Measurements from ENCODE around the gene SIPA1.

The SIPA1 gene

GRCh38 chr11:65637794-65638419 is at the start of gene SIPA1:
Gene SIPA1, plus strand, starts transcription at chr11:65638101. Its CDS starts 2,821 bp downstream, at chr11:65640922.
- Histone ChIP-seq H3K4me3 (ENCODE audit: low read depth, low read length, poor library complexity, severe bottlenecking) (peak within 1 kb of the TSS; percentile 88), H3K27me3 (ENCODE audit: insufficient read depth, low read length) (no peaks in the 10 kb centered on the region), H3K79me2 (ENCODE audit: insufficient read depth, low read length) (no peaks in the 10 kb centered on the region), H3K36me3 (ENCODE audit: insufficient read depth, low read length) (peaks cover 49% of the 10 kb centered on the region), H3K9ac (ENCODE audit: low read length) (peak within 1 kb of the TSS; percentile 95), H3K4me2 (ENCODE audit: low read length) (peak within 1 kb of the TSS; percentile 93), H3K4me1 (ENCODE audit: insufficient read depth, low read length, severe bottlenecking) (peaks cover 37% of the 10 kb centered on the region), H3K27ac (ENCODE audit: low read depth, low read length, poor library complexity, severe bottlenecking) (peak within 1 kb of the TSS; percentile 97), H4K20me1 (ENCODE audit: insufficient read depth, low read length) (no peaks in the 10 kb centered on the region), H3K9me2 (ENCODE audit: low read depth, low read length) (no peaks in the 10 kb centered on the region), H3F3A (ENCODE audit: insufficient read depth, low read length) (no peaks in the 10 kb centered on the region), H2AFZ (ENCODE audit: low read length) (no peak within 1 kb of the TSS), H3K9me3 (ENCODE audit: low read length) (no peaks in the 10 kb centered on the region)
- TF ChIP-seq CTCF (IDR thresholded peaks at IDR 0.05; ENCODE audit: low read length) (peak; percentile 15; the same call in 1 of the 2 replicates), EZH2 (IDR thresholded peaks at IDR 0.05; ENCODE audit: borderline replicate concordance, low read length) (no peak)

DNA sequence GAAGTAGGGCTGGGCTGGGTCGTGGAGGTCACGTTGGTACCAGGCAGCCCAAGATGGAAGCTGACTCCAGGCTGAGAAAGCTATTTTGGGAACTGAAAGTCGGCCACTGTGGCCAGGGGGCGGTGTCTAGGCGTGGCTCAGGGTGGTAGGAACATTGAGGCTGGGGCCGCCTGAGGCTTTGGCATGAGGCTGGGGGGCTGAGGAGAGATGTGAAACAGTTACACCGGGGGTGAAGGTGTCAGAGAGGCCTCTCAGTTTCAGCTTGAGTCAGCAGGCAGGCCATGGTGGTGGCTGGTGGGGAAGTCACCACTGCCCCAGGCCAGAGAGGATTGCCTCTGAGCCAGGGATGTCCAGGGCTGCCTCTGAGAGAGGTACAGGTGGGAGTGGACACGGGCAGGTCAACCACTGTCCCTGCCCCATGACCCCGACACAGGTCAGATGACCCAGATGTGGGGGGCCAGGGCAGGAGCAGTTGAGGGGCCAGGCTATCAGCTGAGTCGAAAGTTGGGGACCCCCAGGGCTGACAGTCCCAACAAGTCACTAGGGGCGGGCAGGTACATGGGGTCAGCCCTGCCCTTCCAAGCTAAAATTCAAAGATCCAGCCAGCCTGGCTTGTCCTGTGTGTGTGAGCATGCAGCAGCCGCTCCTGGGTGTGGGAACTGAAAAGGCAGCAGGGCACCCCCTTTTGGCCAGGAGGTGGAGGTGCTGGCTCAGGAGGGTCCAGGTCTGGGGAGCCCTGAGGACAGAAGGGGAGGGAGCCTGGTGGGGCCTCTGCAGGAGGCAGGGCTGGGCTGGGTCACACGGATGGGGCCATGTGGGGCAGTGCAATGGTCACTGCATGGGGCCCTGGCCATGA is 49.5 kb upstream of the SIPA1 start:
- H2AFZ ChIP-seq (ENCODE audit: low read length), result no peak overlapping the region
- H3K79me2 ChIP-seq (ENCODE audit: insufficient read depth, low read length), result no peaks in the 10 kb centered on the region
- no peaks in the 10 kb centered on the region for H3F3A ChIP-seq (ENCODE audit: insufficient read depth, low read length)
- H3K27me3 ChIP-seq (ENCODE audit: insufficient read depth, low read length), result no peaks in the 10 kb centered on the region
- H4K20me1 ChIP-seq (ENCODE audit: insufficient read depth, low read length), result no peaks in the 10 kb centered on the region
- H3K9me2 ChIP-seq (ENCODE audit: low read depth, low read length), result no peaks in the 10 kb centered on the region
- H3K36me3 ChIP-seq (ENCODE audit: insufficient read depth, low read length), result no peaks in the 10 kb centered on the region
- no peak overlapping the region; the same call in 1 of the 2 replicates for H3K9ac ChIP-seq (ENCODE audit: low read length)
- H3K4me1 ChIP-seq (ENCODE audit: insufficient read depth, low read length, severe bottlenecking), result peaks cover 26% of the 10 kb centered on the region
- no peaks in the 10 kb centered on the region for H3K9me3 ChIP-seq (ENCODE audit: low read length)
- H3K4me3 ChIP-seq (ENCODE audit: low read depth, low read length, poor library complexity, severe bottlenecking), result no peak overlapping the region
- peak overlapping the region; percentile 8 for H3K27ac ChIP-seq (ENCODE audit: low read depth, low read length, poor library complexity, severe bottlenecking)
- TF ChIP-seq CTCF (IDR thresholded peaks at IDR 0.05; ENCODE audit: low read length) (peak; percentile 82), EZH2 (IDR thresholded peaks at IDR 0.05; ENCODE audit: borderline replicate concordance, low read length) (no peak)
- no peak overlapping the region for H3K4me2 ChIP-seq (ENCODE audit: low read length)

- H3K4me2 ChIP-seq (ENCODE audit: low read length), result no peak overlapping the region
- H3F3A ChIP-seq (ENCODE audit: insufficient read depth, low read length), result no peaks in the 10 kb centered on the region
- H3K27me3 ChIP-seq (ENCODE audit: insufficient read depth, low read length), result no peaks in the 10 kb centered on the region
- H4K20me1 ChIP-seq (ENCODE audit: insufficient read depth, low read length), result no peaks in the 10 kb centered on the region
- H3K36me3 ChIP-seq (ENCODE audit: insufficient read depth, low read length), result no peaks in the 10 kb centered on the region
- no peaks in the 10 kb centered on the region for H3K79me2 ChIP-seq (ENCODE audit: insufficient read depth, low read length)
- no peaks in the 10 kb centered on the region for H3K9me2 ChIP-seq (ENCODE audit: low read depth, low read length)
- TF ChIP-seq CTCF (IDR thresholded peaks at IDR 0.05; ENCODE audit: low read length), result no peak
- no peak for TF ChIP-seq EZH2 (IDR thresholded peaks at IDR 0.05; ENCODE audit: borderline replicate concordance, low read length)
- H2AFZ ChIP-seq (ENCODE audit: low read length), result no peak overlapping the region
- no peak overlapping the region for H3K9ac ChIP-seq (ENCODE audit: low read length)
- no peak overlapping the region for H3K4me3 ChIP-seq (ENCODE audit: low read depth, low read length, poor library complexity, severe bottlenecking)
- peaks cover 26% of the 10 kb centered on the region for H3K4me1 ChIP-seq (ENCODE audit: insufficient read depth, low read length, severe bottlenecking)
- H3K9me3 ChIP-seq (ENCODE audit: low read length), result no peaks in the 10 kb centered on the region
- H3K27ac ChIP-seq (ENCODE audit: low read depth, low read length, poor library complexity, severe bottlenecking), result peak overlapping the region; percentile 13
Observed at GRCh38 chr11:65589444-65590239, 48.3 kb upstream of the SIPA1 start.

Data from OCI-LY1 (cell line).